Measurements from ENCODE around the gene LY6G6C. TPM values are rescaled to one million over a fixed set of nuclear protein-coding genes. Genes with fewer than 3 reads are reported as not detected.

LY6G6C gene
- total and polyA plus RNA-seq, 10 of the 15 experiments (the other 5 are each of a cell fraction or from before 2014, with no cell fraction given) = not detected

DNA sequence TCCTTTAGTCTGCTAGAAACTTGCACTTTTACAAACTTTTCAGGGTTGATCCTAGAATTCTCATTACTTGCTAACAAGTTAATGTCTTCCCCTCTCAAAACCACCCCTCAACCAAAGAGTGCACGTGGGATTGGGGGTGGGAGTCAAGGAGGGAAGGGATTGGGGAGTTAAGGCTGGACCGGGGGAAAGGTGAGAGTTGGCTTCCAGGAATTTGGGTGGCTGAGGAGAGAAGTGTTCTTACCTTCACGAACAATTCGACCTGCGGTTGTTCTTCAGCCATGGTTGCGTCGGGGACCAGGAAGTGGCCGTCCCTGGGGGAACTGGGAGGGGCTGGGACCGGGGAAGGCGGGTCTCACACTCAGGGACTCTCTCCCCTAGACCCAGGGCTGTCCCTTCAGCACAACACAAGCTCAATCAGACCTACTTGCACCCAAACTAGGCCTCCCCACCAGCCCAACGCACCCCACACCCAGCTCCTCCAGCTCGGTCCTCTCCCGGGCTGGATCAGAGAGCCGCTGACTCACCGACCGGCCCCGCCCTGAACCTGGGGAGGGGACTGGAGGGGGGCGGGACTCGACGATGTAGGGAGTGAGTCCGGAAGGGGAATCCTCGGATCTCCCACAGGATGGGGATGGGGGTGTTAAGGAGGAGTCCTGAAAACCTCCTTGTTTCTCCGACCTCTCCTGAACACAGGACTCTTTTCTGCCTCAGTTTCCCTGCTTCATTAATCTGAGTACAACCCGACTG is 14.6 kb upstream of the LY6G6C start, which contains the start of gene CLIC1 (continued):
- TF ChIP-seq, protein P1, sequence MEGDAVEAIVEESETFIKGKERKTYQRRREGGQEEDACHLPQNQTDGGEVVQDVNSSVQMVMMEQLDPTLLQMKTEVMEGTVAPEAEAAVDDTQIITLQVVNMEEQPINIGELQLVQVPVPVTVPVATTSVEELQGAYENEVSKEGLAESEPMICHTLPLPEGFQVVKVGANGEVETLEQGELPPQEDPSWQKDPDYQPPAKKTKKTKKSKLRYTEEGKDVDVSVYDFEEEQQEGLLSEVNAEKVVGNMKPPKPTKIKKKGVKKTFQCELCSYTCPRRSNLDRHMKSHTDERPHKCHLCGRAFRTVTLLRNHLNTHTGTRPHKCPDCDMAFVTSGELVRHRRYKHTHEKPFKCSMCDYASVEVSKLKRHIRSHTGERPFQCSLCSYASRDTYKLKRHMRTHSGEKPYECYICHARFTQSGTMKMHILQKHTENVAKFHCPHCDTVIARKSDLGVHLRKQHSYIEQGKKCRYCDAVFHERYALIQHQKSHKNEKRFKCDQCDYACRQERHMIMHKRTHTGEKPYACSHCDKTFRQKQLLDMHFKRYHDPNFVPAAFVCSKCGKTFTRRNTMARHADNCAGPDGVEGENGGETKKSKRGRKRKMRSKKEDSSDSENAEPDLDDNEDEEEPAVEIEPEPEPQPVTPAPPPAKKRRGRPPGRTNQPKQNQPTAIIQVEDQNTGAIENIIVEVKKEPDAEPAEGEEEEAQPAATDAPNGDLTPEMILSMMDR (IDR thresholded peaks at IDR 0.05 in 2 of 3, conservative IDR thresholded peaks at IDR 0.05 in 1 of 3; ENCODE audit: control insufficient read depth in 2 of 3, extremely low read depth in 1 of 3, insufficient read depth in 1 of 3, low read depth in 3 of 3, low read length in 3 of 3) = no peak
- TF ChIP-seq MTA3 (IDR thresholded peaks at IDR 0.05; ENCODE audit: borderline replicate concordance, low read length) = no peak
- TF ChIP-seq YBX1 (IDR thresholded peaks at IDR 0.05) = no peak
- TF ChIP-seq NR2F1 (conservative IDR thresholded peaks at IDR 0.05) = no peak
- TF ChIP-seq, protein P2, sequence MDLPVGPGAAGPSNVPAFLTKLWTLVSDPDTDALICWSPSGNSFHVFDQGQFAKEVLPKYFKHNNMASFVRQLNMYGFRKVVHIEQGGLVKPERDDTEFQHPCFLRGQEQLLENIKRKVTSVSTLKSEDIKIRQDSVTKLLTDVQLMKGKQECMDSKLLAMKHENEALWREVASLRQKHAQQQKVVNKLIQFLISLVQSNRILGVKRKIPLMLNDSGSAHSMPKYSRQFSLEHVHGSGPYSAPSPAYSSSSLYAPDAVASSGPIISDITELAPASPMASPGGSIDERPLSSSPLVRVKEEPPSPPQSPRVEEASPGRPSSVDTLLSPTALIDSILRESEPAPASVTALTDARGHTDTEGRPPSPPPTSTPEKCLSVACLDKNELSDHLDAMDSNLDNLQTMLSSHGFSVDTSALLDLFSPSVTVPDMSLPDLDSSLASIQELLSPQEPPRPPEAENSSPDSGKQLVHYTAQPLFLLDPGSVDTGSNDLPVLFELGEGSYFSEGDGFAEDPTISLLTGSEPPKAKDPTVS (IDR thresholded peaks at IDR 0.05; ENCODE audit: low read depth, low read length) = no peak
- no peak for TF ChIP-seq ESRRA (IDR thresholded peaks at IDR 0.05; ENCODE audit: low read length)
- TF ChIP-seq TBL1XR1 (IDR thresholded peaks at IDR 0.05; ENCODE audit: low read depth, low read length) = no peak
- no peak for TF ChIP-seq GABPA (IDR thresholded peaks at IDR 0.05; ENCODE audit: low read depth)
- TF ChIP-seq, protein P3, sequence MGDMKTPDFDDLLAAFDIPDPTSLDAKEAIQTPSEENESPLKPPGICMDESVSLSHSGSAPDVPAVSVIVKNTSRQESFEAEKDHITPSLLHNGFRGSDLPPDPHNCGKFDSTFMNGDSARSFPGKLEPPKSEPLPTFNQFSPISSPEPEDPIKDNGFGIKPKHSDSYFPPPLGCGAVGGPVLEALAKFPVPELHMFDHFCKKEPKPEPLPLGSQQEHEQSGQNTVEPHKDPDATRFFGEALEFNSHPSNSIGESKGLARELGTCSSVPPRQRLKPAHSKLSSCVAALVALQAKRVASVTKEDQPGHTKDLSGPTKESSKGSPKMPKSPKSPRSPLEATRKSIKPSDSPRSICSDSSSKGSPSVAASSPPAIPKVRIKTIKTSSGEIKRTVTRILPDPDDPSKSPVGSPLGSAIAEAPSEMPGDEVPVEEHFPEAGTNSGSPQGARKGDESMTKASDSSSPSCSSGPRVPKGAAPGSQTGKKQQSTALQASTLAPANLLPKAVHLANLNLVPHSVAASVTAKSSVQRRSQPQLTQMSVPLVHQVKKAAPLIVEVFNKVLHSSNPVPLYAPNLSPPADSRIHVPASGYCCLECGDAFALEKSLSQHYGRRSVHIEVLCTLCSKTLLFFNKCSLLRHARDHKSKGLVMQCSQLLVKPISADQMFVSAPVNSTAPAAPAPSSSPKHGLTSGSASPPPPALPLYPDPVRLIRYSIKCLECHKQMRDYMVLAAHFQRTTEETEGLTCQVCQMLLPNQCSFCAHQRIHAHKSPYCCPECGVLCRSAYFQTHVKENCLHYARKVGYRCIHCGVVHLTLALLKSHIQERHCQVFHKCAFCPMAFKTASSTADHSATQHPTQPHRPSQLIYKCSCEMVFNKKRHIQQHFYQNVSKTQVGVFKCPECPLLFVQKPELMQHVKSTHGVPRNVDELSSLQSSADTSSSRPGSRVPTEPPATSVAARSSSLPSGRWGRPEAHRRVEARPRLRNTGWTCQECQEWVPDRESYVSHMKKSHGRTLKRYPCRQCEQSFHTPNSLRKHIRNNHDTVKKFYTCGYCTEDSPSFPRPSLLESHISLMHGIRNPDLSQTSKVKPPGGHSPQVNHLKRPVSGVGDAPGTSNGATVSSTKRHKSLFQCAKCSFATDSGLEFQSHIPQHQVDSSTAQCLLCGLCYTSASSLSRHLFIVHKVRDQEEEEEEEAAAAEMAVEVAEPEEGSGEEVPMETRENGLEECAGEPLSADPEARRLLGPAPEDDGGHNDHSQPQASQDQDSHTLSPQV (IDR thresholded peaks at IDR 0.05) = no peak
- TF ChIP-seq SMC3 (IDR thresholded peaks at IDR 0.05; ENCODE audit: borderline replicate concordance, low read length) = no peak
- peak; percentile 76; the same call in 1 of the 2 replicates for TF ChIP-seq BACH1 (IDR thresholded peaks at IDR 0.05; ENCODE audit: borderline replicate concordance)
- peak; percentile 85 for TF ChIP-seq YY1 (IDR thresholded peaks at IDR 0.05; ENCODE audit: low read depth, low read length)
- no peak for TF ChIP-seq SUPT20H (IDR thresholded peaks at IDR 0.05; ENCODE audit: borderline replicate concordance, control insufficient read depth, low read depth, low read length)
- TF ChIP-seq EP300 (IDR thresholded peaks at IDR 0.05; ENCODE audit: borderline replicate concordance in 1 of 2, control insufficient read depth in 1 of 2, low read depth in 2 of 2, low read length in 2 of 2) = no peak
- TF ChIP-seq IKZF1 (conservative IDR thresholded peaks at IDR 0.05) = peak; percentile 73
- peak; percentile 19; the same call in 1 of the 2 replicates for TF ChIP-seq NKRF (conservative IDR thresholded peaks at IDR 0.05)
- no peak for TF ChIP-seq ZNF384 (IDR thresholded peaks at IDR 0.05; ENCODE audit: borderline replicate concordance, low read depth, low read length)
- peak; percentile 86; the same call in 1 of the 2 replicates for TF ChIP-seq CHD1 (IDR thresholded peaks at IDR 0.05; ENCODE audit: low read depth, low read length)

Measured in GM12878 (cell line).